Fibroblast of lung (primary cell): ENCODE measurements around the gene SCUBE3.

ENCODE experiments used
- CTCF ChIP-seq, 2 donors: IDR thresholded peaks in 1 of 2; conservative IDR thresholded peaks in 1 of 2; 1 replicate in 1 of 2; 2 replicates in 1 of 2; pipeline ENCODE4 v1.5.1; 2011 to 2012; ENCODE audit warnings: low read length in 2 of 2, control low read depth in 1 of 2, inconsistent platforms in 1 of 2, low read depth in 1 of 2, mild to moderate bottlenecking in 1 of 2
- EZH2 ChIP-seq: IDR thresholded peaks from 2 replicates; pipeline ENCODE4 v1.5.1; 2012; ENCODE audit warnings: low read length, control low read depth, mild to moderate bottlenecking; ENCODE audit errors: missing control alignments

- TF ChIP-seq CTCF (conservative IDR thresholded peaks at IDR 0.05 in 1 of 2, IDR thresholded peaks at IDR 0.05 in 1 of 2; ENCODE audit: low read depth in 1 of 2, low read length in 2 of 2) (no peak), EZH2 (no peak)
These were observed 23.4 kb upstream of the SCUBE3 start for GRCh38 chr6:35190306-35190705.
